Panc1 (cell line): ENCODE measurements around the gene VPREB1.
"Not testable (repeated sequence)": the region's sequence is repeated elsewhere in the genome, so short reads cannot be mapped to it uniquely, and the experiment has no call there.

Experiments
- CTCF ChIP-seq: fragments of 450-650 bp; IDR thresholded peaks from 2 replicates; pipeline ENCODE4 v1.5.1; 2017; ENCODE audit warnings: mild to moderate bottlenecking
- POLR2AphosphoS5 ChIP-seq: IDR thresholded peaks from 2 replicates; pipeline ENCODE4 v1.6.1; 2012; ENCODE audit warnings: mild to moderate bottlenecking, low read depth, low read length, moderate library complexity

- not testable (repeated sequence) for TF ChIP-seq CTCF, POLR2AphosphoS5
Measured at GRCh38 chr22:22221043-22221442, 23.5 kb upstream of the VPREB1 start.
